ENCODE results near the gene RSPH1. TPM values are rescaled to one million over a fixed set of nuclear protein-coding genes. Genes with fewer than 3 reads are reported as not detected.

Gene RSPH1
- total RNA-seq, 1 experiment from 2014 or later, result 0.31 TPM

DNA sequence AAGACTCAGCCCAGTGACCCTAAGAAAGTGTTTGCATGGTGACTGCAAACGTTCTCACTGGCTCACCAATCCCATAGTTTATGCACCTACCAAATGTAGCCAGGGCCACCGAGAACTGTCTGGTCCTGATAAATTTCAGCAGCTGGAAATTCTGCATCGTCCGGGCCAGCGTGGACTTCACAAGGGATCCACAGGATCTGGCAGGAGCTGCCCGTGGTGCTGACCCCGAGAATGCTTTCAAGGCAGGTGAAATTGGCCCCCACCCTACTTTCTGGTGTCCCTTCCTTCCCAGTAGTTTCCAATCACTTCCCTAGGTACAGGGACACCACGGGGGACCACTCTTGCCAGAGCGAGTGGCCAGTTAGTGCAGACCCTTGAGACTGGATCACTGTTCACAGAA, 66.2 kb downstream of the RSPH1 start:
- Mint-ChIP-seq H3K4me3 (no peak overlapping the region), H3K9me3 (peaks cover 14 to 20% of the 10 kb centered on the region in 2 experiments), H3K27me3 (ENCODE audit: low read depth) (peaks cover 45% of the 10 kb centered on the region), H3K27ac (no peak overlapping the region), H3K4me1 (no peaks in the 10 kb centered on the region), H3K36me3 (ENCODE audit: insufficient read depth in 1 of 3, low read depth in 3 of 3) (no peaks in the 10 kb centered on the region)
- no peaks in the 10 kb centered on the region for H3K79me2 ChIP-seq (ENCODE audit: insufficient read depth, low read length)
- H3K27me3 ChIP-seq (ENCODE audit: insufficient read depth, low read length), result no peaks in the 10 kb centered on the region
- no peak overlapping the region for H4K5ac ChIP-seq (ENCODE audit: insufficient read length, low read depth, low read length)
- no peak overlapping the region for H3K14ac ChIP-seq (ENCODE audit: insufficient read depth, low read length)
- H3K9me3 ChIP-seq (ENCODE audit: control insufficient read depth, low read depth, low read length), result no peaks in the 10 kb centered on the region
- H3K27ac ChIP-seq (ENCODE audit: insufficient read length, low read depth, low read length), result no peak overlapping the region
- no CpG with 5 or more reads among the region's 9 CpGs for WGBS (ENCODE audit: extremely low coverage, insufficient read length, low lambda C conversion rate)
- no peak overlapping the region for H3K18ac ChIP-seq (ENCODE audit: insufficient read length, low read depth, low read length)
- H3K56ac ChIP-seq (ENCODE audit: insufficient read length, low read depth, low read length), result no peak overlapping the region
- no peak overlapping the region for H4K91ac ChIP-seq (ENCODE audit: insufficient read length, low read depth, low read length)
- H3K4me2 ChIP-seq (ENCODE audit: insufficient read depth, insufficient read length, low read length), result no peak overlapping the region
- H2BK5ac ChIP-seq (ENCODE audit: insufficient read length, low read length), result no peak overlapping the region
- H3T11ph ChIP-seq (ENCODE audit: low read length), result no peak overlapping the region
- no peak overlapping the region for H2AFZ ChIP-seq (ENCODE audit: low read length)
- no peak for DNase-seq
- H4K8ac ChIP-seq (replicated peaks; ENCODE audit: insufficient read length, low read depth, low read length), result no peak overlapping the region
- no peaks in the 10 kb centered on the region for H3K79me1 ChIP-seq (ENCODE audit: insufficient read depth, low read depth, low read length, poor library complexity, severe bottlenecking)
- H2BK15ac ChIP-seq (ENCODE audit: low read depth, low read length), result no peak overlapping the region
- H2BK12ac ChIP-seq (ENCODE audit: insufficient read length, low read depth, low read length), result no peak overlapping the region
- no peak overlapping the region for H2BK20ac ChIP-seq (ENCODE audit: low read depth, low read length, poor library complexity, severe bottlenecking)
- no peaks in the 10 kb centered on the region for H3K4me1 ChIP-seq (ENCODE audit: insufficient read depth, low read length)
- H4K20me1 ChIP-seq (ENCODE audit: control insufficient read depth, insufficient read depth, insufficient read length), result no peaks in the 10 kb centered on the region
- no peak overlapping the region for H3K9ac ChIP-seq (ENCODE audit: extremely low read depth, insufficient read length, low read length)
- no peak overlapping the region for H2BK120ac ChIP-seq (ENCODE audit: low read depth, low read length, poor library complexity, severe bottlenecking)
- no peak overlapping the region for H3K23ac ChIP-seq (ENCODE audit: insufficient read length, low read depth, low read length)
- TF ChIP-seq, protein P1, sequence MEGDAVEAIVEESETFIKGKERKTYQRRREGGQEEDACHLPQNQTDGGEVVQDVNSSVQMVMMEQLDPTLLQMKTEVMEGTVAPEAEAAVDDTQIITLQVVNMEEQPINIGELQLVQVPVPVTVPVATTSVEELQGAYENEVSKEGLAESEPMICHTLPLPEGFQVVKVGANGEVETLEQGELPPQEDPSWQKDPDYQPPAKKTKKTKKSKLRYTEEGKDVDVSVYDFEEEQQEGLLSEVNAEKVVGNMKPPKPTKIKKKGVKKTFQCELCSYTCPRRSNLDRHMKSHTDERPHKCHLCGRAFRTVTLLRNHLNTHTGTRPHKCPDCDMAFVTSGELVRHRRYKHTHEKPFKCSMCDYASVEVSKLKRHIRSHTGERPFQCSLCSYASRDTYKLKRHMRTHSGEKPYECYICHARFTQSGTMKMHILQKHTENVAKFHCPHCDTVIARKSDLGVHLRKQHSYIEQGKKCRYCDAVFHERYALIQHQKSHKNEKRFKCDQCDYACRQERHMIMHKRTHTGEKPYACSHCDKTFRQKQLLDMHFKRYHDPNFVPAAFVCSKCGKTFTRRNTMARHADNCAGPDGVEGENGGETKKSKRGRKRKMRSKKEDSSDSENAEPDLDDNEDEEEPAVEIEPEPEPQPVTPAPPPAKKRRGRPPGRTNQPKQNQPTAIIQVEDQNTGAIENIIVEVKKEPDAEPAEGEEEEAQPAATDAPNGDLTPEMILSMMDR (conservative IDR thresholded peaks at IDR 0.05), result no peak
- H3K23me2 ChIP-seq (ENCODE audit: insufficient read length, low read depth, low read length, poor library complexity, severe bottlenecking), result no peaks in the 10 kb centered on the region
- no peak overlapping the region for H2AK5ac ChIP-seq (ENCODE audit: insufficient read length, low read length)
- no peak overlapping the region for H3K4ac ChIP-seq (ENCODE audit: low read depth, low read length)

Data from H9 (cell line).